IPS-18c (cell line): ENCODE data around the gene SNRPB.
"Not testable (repeated sequence)": the region's sequence is repeated elsewhere in the genome, so short reads cannot be mapped to it uniquely, and the experiment has no call there.

Source experiments
- H3K4me3 ChIP-seq: 2 replicates; pipeline ENCODE4 v1.7.0; 2013; ENCODE audit warnings: low read depth, mild to moderate bottlenecking, low read length, moderate library complexity; ENCODE audit not compliant: insufficient read depth
- H3K9me3 ChIP-seq: one replicate; pipeline ENCODE4 v1.6.1; 2013; ENCODE audit warnings: mild to moderate bottlenecking, low read length, moderate library complexity; ENCODE audit not compliant: control insufficient read depth, insufficient read depth

SNRPB gene

DNA sequence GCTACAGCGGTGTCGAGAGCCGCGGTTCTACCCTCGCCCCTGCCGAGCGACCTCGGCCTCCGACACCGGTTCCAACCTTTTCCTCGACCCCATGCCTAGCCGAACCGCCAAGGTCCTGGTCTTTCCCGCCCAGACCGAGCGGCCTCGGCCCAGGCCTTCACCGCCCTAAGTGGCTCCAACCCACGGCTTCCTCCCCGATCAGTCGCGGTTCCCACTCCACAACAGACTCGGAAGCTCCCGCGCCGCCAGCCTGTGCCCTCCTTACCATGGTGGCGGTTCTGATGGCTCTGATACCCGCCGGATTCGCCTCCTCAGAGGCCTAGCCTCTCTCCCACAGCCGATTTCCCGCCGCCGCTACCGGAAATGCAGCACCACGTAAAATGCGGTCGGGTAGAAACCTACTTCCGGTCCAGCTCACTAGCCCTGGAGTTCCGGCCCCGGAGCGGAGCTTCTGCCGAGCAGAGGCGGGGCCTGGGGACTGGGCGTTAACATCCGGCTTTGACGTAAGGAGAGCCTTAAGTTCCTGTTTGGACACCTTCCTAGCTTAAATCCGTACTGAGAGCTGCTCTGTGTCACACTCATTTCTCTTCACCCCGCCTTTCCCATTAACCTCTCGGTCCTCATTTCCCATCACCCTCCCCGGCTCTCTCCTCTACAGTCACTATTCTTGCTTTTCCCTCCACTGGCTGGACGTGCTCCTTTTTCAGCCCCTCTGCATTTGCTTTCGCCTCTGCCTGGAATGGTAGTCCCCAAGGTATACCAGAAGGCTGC lies at the start of gene SNRPB:
TSS of gene SNRPB (minus strand) at position 367 of the 771 bp plus-strand sequence. CDS start at position 268, 99 bp downstream.
- peak within 1 kb of the TSS; percentile 88 for H3K4me3 ChIP-seq
- no peaks in the 10 kb centered on the region for H3K9me3 ChIP-seq

DNA sequence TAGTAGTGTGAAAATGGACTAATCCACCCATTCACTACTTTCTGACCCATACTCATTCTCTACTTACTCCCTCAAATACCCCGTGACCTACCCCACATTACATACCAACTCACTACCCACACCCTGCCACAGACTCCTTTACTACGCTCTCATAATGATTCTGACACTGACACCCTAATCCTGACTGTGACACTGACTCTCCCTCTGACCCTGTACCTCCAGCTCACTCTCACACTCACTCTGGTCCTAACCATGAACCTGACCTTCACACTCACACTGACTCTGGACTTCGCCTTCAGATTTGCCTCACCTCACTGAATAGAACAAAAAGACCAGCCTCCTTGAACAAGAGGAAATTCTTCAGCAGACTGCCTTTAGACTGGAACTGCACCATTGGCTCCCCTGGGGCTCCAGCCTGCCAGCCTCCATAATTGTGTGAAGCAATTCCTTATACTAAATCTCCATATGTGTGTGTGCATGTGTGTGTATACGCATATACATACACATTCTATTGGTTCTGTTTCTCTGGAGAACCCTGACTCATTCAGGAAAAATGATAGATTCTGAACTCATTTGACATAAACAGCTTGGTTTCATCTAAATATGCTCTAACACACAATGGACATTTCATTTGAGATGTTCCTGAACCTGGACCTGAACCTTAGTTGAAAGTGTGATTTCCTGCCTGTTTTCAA lies 48.7 kb upstream of the SNRPB start:
- H3K4me3 ChIP-seq: no peak overlapping the region

DNA sequence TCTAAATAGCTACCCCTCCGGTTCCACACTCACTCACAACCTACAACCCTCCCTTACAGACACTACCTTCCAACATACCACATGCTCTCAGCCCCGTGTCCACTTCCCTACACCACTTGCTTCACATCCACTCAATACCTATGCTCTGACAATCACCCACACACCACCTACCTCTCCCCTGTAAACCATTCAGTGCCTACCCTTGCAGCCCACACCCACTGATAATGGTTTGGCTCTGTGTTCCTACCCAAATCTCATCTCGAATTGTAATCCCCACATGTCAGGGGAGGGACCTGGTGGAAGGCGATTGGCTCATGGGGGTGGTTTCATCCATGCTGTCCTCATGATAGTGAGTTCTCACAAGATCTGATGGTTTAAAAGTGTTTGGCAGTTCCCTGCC lies 48.0 kb upstream of the SNRPB start:
- Histone ChIP-seq H3K9me3 (no peaks in the 10 kb centered on the region), H3K4me3 (no peak overlapping the region)

More for the DNA sequence above, 48.7 kb upstream of the SNRPB start:
- H3K9me3 ChIP-seq: no peaks in the 10 kb centered on the region

DNA sequence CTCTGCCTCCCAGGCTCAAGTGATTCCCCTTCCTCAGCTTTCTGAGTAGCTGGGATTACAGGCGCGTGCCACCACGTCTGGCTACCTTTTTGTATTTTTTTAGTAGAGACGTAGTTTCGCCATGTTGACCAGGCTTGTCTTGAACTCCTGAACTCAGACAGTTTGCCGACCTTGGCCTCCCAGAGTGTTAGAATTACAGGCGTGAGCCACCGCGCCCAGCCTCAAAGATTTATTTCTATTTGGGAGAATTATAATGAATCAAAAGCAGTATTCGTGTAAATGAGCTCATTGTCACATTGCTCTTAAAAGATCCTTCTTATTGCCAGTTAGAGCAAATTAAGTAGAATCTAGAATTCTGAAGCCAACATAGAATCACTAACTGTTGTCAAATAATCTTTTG lies 47.5 kb upstream of the SNRPB start:
- Histone ChIP-seq H3K4me3 (no peak overlapping the region), H3K9me3 (no peaks in the 10 kb centered on the region)

DNA sequence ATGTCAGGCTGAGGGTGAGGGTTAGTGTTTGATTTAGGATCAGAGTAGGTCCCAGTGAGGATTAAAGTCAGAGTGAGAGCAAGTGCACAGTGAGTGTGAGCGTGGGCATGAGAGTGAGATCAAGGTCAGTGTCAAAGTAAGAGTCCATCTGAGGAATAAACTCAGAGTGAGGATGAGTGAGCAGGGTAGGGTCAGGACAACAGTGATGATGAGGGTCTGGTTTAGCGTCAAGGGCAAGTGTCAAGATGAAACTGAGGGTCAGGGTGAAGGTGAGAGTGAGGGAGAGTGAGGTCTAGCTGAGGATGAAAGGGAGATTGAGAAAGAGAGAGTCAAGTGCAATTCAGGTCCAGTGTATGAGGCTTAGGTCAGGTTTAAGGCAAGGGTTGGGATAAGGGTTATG lies 45.8 kb upstream of the SNRPB start:
- Histone ChIP-seq H3K9me3 (no peaks in the 10 kb centered on the region), H3K4me3 (no peak overlapping the region)

DNA sequence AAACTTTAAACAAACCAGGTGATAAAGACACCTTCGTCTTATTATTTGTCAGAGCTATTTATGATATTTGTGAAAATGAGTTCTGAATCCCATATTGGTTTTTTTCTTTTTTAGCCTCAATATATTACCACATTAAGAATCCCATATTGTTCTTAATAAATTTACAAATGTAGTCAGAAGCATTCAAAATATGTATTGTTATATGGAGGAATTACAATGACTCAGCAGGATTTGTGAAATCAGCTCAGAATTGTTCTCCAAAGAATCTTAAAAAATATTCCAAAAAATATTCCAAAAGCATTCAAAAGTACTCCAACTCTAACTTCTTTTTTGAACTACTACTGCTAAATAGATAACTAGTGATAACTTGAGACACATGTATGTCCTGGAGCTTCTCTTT lies 44.6 kb upstream of the SNRPB start:
- Histone ChIP-seq H3K9me3 (no peaks in the 10 kb centered on the region), H3K4me3 (no peak overlapping the region)

DNA sequence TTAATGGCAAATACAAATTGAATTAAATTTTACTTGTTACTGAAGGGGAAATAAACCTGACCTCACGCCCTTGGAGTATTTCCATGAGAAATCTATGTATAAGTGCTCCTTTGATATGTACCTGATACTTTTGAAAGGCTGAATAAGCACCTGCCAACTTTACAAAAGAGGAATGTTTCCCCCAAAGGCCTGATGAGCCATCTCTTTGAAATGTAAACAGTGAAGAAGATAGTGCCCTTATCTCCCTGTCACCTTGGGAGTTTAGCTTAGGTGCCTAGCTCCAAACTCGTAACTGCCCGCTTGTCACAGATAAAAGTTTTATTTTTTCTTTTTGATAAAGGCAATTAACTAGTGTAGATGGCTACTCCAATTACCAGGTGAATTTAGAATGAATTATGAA lies 39.2 kb upstream of the SNRPB start:
- Histone ChIP-seq H3K4me3 (no peak overlapping the region), H3K9me3 (peaks cover 2% of the 10 kb centered on the region)

DNA sequence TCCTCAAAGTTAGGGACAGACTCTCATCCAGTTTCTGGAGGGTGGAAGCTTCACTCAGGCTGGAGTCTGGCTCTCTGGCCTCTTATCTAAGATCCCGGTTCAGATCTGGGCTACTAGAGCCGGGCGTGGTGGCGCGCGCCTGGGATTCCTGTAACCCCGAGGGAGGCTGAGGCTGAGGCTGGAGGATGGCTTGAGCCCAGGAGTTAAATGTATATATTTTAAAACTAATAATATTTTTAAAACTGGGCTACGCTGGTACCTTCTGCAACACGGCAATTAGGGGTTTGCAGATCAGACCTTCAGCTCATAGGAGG lies 38.8 kb upstream of the SNRPB start:
- Histone ChIP-seq H3K4me3 (peak overlapping the region; percentile 72), H3K9me3 (peaks cover 2% of the 10 kb centered on the region)

DNA sequence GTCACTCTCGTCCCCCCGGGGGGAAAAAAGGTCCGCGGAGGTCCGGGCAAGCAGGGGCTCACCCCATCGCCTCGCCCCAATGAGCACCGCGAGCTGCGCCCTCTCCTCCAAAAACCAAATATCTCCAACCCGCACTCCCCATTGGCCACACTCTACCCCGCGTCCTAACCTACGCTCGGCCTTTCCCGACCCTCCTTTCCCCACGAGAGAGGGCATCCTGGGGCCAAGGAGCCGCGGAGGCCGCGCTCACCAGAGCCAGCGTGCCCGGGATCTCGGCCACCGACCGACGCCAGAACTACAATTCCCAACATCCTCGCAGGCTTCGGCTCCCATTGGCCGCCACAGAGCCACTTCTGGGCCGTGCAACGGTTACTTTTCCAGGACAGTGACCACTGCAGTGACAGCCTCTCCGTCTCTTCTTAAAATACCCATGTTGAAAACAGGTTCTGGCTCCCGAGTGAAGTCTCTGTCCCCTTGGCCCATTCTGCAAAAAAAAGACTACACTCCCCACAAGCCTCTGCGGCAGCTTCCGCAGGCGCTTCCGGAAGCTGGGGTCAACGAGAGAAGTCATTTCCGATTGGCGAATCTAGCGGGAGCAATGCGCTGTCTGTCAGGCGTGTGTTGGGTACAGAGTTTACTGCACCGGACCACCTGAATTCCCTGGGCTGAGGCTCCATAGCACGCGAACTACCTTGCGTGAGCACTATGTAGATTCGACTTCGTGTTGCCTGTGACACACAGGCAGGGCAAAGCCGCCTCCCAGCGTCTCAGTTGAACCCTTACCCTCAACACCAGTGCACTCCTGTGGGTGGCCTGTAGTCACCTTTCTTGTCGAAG lies 38.3 kb upstream of the SNRPB start, which contains the start of gene ZNF343:
TSS of gene ZNF343 (minus strand) at position 285 of the 837 bp plus-strand sequence. CDS start 15,020 bp downstream, outside the sequence.
- H3K4me3 ChIP-seq: peak within 1 kb of the TSS; percentile 72
- H3K9me3 ChIP-seq: peaks cover 2% of the 10 kb centered on the region

DNA sequence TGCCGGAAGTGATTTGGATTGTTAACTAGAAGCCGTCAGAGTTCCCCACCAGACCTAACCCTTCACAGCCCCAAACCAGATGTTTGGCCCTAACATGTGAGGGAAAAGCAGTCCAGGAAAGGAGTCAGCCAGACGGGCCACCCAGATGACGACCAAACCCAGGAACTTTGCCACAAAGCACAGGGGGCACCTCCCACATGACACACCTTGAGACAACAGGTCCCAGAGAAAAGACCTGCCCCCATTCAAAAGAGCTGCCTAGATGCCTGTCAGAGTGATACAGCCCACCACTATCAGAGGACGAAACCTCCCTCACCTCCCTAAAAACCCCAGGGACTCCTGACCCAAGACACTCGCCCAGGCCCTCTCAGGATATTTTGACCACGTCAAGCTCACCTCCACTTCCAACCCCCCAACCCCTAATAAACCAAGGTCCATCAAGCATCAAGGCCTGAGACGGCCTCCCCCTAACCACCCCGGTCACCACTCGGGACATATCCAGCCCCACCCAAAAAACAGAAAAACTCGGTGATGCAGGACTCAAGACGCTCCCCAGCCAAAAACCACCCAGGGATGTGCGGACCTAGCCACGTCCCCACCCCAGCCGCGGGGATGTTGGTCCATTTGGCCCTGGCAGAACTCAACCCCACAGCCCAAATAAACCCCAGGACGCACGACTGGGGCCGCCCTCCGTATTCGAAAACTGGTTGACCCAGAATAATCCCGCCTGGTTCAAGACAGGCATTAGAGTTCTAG lies 37.5 kb upstream of the SNRPB start:
- peak overlapping the region; percentile 72 for H3K4me3 ChIP-seq

DNA sequence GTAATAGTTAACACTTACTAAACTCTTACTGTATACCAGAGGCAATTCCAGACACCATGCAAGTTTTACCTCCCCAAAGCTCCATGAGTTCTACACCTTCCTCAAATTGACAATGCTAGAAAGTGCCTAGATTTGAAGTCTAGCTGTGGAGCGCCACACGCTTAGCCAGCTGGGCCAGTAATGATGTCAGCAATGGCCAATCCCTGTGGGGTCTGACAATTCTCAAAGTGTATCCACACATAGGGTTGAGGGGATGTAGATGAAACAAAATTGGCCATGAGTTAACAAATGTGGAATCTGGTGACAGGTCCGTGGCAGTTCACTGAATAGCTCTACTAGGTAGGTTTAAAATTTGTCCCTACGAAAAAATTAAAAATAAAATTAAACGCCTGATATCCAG lies 36.9 kb upstream of the SNRPB start:
- Histone ChIP-seq H3K9me3 (peaks cover 2% of the 10 kb centered on the region), H3K4me3 (no peak overlapping the region)

More for the DNA sequence above, 37.5 kb upstream of the SNRPB start:
- H3K9me3 ChIP-seq: peaks cover 2% of the 10 kb centered on the region

DNA sequence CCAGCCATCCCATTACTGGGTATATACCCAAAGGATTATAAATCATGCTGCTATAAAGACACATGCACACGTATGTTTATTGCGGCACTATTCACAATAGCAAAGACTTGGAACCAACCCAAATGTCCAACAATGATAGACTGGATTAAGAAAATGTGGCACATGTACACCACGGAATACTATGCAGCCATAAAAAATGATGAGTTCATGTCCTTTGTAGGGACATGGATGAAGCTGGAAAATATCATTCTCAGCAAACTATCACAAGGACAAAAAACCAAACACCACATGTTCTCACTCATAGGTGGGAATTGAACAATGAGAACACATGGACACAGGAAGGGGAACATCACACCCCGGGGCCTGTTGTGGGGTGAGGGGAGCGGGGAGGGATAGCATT lies 35.8 kb upstream of the SNRPB start:
- H3K4me3 ChIP-seq, H3K9me3 ChIP-seq: not testable (repeated sequence)

DNA sequence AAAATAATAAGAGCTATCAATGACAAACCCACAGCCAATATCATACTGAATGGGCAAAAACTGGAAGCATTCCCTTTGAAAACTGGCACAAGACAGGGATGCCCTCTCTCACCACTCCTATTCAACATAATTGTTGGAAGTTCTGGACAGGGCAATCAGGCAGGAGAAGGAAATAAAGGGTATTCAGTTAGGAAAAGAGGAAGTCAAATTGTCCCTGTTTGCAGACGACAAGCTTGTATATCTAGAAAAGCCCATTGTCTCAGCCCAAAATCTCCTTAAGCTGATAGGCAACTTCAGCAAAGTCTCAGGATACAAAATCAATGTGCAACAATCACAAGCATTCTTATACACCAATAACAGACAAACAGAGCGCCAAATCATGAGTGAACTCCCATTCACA lies 34.2 kb upstream of the SNRPB start:
- not testable (repeated sequence) for H3K9me3 ChIP-seq, H3K4me3 ChIP-seq

DNA sequence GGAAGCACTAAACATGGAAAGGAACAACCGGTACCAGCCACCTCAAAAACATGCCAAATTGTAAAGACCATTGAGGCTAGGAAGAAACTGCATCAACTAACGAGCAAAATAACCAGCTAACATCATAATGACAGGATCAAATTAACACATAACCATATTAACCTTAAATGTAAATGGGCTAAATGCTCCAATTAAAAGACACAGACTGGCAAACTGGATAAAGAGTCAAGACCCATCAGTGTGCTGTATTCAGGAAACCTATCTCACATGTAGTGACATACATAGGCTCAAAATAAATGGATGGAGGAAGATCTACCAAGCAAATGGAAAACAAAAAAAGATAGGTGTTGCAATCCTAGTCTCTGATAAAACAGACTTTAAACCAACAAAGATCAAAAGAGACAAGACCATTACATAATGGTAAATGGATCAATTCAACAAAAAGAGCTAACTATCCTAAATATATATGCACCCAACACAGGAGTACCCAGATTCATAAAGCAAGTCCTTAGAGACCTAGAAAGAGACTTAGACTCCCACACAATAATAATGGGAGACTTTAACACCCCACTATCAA lies 32.3 kb upstream of the SNRPB start:
- H3K4me3 ChIP-seq, H3K9me3 ChIP-seq: not testable (repeated sequence)

DNA sequence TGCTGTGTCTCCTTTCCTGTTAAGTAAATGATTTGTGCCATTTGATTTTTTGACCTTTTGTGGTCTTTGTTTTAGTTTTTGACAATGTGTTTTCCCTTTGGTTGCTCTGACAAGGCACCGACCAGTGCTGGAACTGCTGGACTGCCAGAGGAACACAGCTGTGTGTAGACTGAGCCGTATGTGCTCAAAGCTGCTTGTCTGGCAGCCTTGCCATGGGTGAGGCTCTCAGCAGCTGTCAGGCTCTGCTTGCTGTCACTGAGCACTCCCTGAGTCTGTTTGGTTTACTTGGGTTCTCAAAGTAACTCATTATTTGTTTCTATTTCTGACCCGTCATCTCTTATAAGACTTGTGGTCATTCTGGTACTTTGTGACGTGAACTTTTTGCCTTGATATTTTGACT lies 15.1 kb upstream of the SNRPB start:
- Histone ChIP-seq H3K4me3 (no peak overlapping the region), H3K9me3 (no peaks in the 10 kb centered on the region)

DNA sequence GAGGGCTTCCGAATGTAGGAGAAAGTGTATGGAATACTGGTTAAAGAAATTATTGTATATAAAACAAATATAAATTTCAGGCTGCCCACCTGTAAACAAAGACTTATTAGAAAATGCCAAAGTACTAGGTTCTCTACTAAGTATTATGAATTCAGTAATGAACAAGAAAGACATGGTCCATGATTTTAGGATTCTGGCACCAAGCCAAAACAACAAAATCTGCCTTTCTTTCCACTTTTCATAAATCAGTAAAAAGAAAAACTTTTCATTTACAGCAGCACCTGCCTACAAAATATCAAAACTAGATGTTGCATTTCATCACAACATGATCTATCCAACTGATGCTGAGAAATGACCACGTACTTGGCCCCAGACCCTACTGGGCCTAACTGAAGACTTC lies 14.5 kb upstream of the SNRPB start:
- no peaks in the 10 kb centered on the region for H3K9me3 ChIP-seq

DNA sequence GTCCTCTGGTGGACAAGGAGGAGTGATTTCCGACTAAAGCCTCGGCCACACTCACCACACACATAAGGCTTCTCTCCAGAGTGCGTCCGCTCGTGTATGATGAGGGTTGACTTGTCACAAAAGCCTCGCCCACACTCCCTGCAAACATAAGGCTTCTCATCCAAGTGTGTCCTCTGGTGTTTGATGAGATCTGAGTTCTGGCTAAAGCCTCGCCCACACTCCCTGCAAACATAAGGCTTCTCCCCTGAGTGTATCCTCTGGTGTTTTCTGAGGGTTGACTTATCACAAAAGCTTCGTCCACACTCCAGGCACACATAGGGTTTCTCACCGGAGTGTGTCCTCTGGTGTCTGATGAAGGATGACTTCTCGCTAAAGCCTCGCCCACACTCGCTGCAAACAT lies 12.9 kb upstream of the SNRPB start:
- Histone ChIP-seq H3K9me3 (no peaks in the 10 kb centered on the region), H3K4me3 (no peak overlapping the region)

More for the DNA sequence above, 14.5 kb upstream of the SNRPB start:
- no peak overlapping the region for H3K4me3 ChIP-seq
